Measurements from ENCODE around the gene THRB. TPM values are rescaled to one million over a fixed set of nuclear protein-coding genes. Genes with fewer than 3 reads are reported as not detected.
A peak's percentile ranks its signal among the peaks of the same experiment; 100 is the strongest.

Gene THRB
- total and polyA plus RNA-seq, 4 donors: 4.0 to 10.5 (median 6.2) TPM

DNA sequence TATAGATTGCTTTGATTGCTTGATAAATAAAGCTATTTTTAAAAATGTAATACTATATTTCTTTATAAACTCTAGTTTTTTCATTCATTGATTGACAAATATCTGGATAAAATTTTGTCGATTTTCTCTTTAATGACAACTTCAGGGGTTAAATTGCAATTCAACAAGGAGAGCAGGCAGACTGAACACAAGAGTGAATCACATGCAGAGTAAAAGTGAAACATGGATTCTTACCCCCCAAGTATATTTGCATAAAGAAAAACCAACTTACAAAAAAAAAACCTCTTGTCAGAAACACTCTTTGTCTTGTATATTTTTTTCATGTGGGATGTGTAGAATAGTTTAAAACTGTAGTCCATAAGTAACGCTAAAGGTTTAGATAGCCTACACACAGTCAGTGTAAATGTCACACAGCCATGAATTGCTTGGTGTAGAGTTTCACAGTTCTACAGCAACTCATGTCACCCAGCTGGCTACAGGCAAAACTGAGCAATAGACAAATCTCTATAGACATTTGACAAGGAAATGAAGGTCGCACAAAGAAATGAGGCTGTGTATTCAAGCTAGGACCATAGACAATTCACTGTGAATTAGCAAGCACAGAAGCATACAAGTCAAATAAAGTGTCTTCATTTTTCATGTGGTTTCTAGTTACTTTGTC, 141.6 kb downstream of the THRB start:
- H3K4me1 ChIP-seq (ENCODE audit: control insufficient read depth, insufficient read depth, low read length): no peaks in the 10 kb centered on the region
- no peak for DNase-seq (ENCODE audit: low read depth in 4 of 6, low spot score in 6 of 6)
- H3K27me3 ChIP-seq (ENCODE audit: control insufficient read depth, insufficient read depth, low read length): no peaks in the 10 kb centered on the region
- no peak overlapping the region for H3K27ac ChIP-seq (ENCODE audit: low read depth, low read length)
- H3K9me3 ChIP-seq (ENCODE audit: control insufficient read depth, insufficient read depth, low read length): no peaks in the 10 kb centered on the region
- H3K36me3 ChIP-seq (ENCODE audit: control insufficient read depth, insufficient read depth, low read length): no peaks in the 10 kb centered on the region
- no peak overlapping the region for H3K4me3 ChIP-seq (ENCODE audit: low read depth, low read length)
- no CpG with 5 or more reads among the region's 3 CpGs for WGBS (ENCODE audit: insufficient coverage)

GRCh38 chr3:24351779-24352469, 142.7 kb downstream of the THRB start:
- no peaks in the 10 kb centered on the region for H3K36me3 ChIP-seq (ENCODE audit: control insufficient read depth, insufficient read depth, low read length)
- peak in 1 of 6 donors; percentile 70 for DNase-seq (ENCODE audit: low read depth in 4 of 6, low spot score in 6 of 6)
- no peaks in the 10 kb centered on the region for H3K4me1 ChIP-seq (ENCODE audit: control insufficient read depth, insufficient read depth, low read length)
- no peaks in the 10 kb centered on the region for H3K9me3 ChIP-seq (ENCODE audit: control insufficient read depth, insufficient read depth, low read length)
- H3K27ac ChIP-seq (ENCODE audit: low read depth, low read length): no peak overlapping the region
- H3K4me3 ChIP-seq (ENCODE audit: low read depth, low read length): no peak overlapping the region
- 69% methylated on average over 2 of the region's 4 CpGs for WGBS (ENCODE audit: insufficient coverage)
- H3K27me3 ChIP-seq (ENCODE audit: control insufficient read depth, insufficient read depth, low read length): no peaks in the 10 kb centered on the region

GRCh38 chr3:24349367-24350019, 145.2 kb downstream of the THRB start:
- Histone ChIP-seq H3K36me3 (ENCODE audit: control insufficient read depth, insufficient read depth, low read length) (no peaks in the 10 kb centered on the region), H3K9me3 (ENCODE audit: control insufficient read depth, insufficient read depth, low read length) (no peaks in the 10 kb centered on the region), H3K27ac (ENCODE audit: low read depth, low read length) (no peak overlapping the region), H3K27me3 (ENCODE audit: control insufficient read depth, insufficient read depth, low read length) (no peaks in the 10 kb centered on the region), H3K4me1 (ENCODE audit: control insufficient read depth, insufficient read depth, low read length) (no peaks in the 10 kb centered on the region), H3K4me3 (ENCODE audit: low read depth, low read length) (no peak overlapping the region)
- DNase-seq (ENCODE audit: low read depth in 4 of 6, low spot score in 6 of 6): no peak
- no CpG with 5 or more reads among the region's 1 CpG for WGBS (ENCODE audit: insufficient coverage)

GRCh38 chr3:24348348-24348747, 146.3 kb downstream of the THRB start:
- Histone ChIP-seq H3K27ac (ENCODE audit: low read depth, low read length) (no peak overlapping the region), H3K4me3 (ENCODE audit: low read depth, low read length) (no peak overlapping the region), H3K36me3 (ENCODE audit: control insufficient read depth, insufficient read depth, low read length) (no peaks in the 10 kb centered on the region), H3K4me1 (ENCODE audit: control insufficient read depth, insufficient read depth, low read length) (no peaks in the 10 kb centered on the region), H3K27me3 (ENCODE audit: control insufficient read depth, insufficient read depth, low read length) (no peaks in the 10 kb centered on the region), H3K9me3 (ENCODE audit: control insufficient read depth, insufficient read depth, low read length) (no peaks in the 10 kb centered on the region)
- no peak for DNase-seq (ENCODE audit: low read depth in 4 of 6, low spot score in 6 of 6)
- 78% methylated on average over 4 of the region's 4 CpGs for WGBS (ENCODE audit: insufficient coverage)

GRCh38 chr3:24344784-24345439, 149.7 kb downstream of the THRB start:
- peak in 2 of 6 donors; percentile 29 to 75 for DNase-seq (ENCODE audit: low read depth in 4 of 6, low spot score in 6 of 6)
- Histone ChIP-seq H3K27me3 (ENCODE audit: control insufficient read depth, insufficient read depth, low read length) (no peaks in the 10 kb centered on the region), H3K9me3 (ENCODE audit: control insufficient read depth, insufficient read depth, low read length) (no peaks in the 10 kb centered on the region), H3K4me3 (ENCODE audit: low read depth, low read length) (no peak overlapping the region), H3K4me1 (ENCODE audit: control insufficient read depth, insufficient read depth, low read length) (no peaks in the 10 kb centered on the region), H3K36me3 (ENCODE audit: control insufficient read depth, insufficient read depth, low read length) (no peaks in the 10 kb centered on the region), H3K27ac (ENCODE audit: low read depth, low read length) (no peak overlapping the region)
- WGBS (ENCODE audit: insufficient coverage): 30% methylated on average over 2 of the region's 3 CpGs

GRCh38 chr3:24343084-24343783, 151.4 kb downstream of the THRB start:
- no peak overlapping the region for H3K27ac ChIP-seq (ENCODE audit: low read depth, low read length)
- H3K9me3 ChIP-seq (ENCODE audit: control insufficient read depth, insufficient read depth, low read length): no peaks in the 10 kb centered on the region
- no peak for DNase-seq (ENCODE audit: low read depth in 4 of 6, low spot score in 6 of 6)
- WGBS (ENCODE audit: insufficient coverage): 67% methylated on average over 1 of the region's 3 CpGs
- H3K36me3 ChIP-seq (ENCODE audit: control insufficient read depth, insufficient read depth, low read length): no peaks in the 10 kb centered on the region
- H3K27me3 ChIP-seq (ENCODE audit: control insufficient read depth, insufficient read depth, low read length): no peaks in the 10 kb centered on the region
- H3K4me3 ChIP-seq (ENCODE audit: low read depth, low read length): no peak overlapping the region
- H3K4me1 ChIP-seq (ENCODE audit: control insufficient read depth, insufficient read depth, low read length): no peaks in the 10 kb centered on the region

- no peak for DNase-seq (ENCODE audit: low read depth in 4 of 6, low spot score in 6 of 6)
- Histone ChIP-seq H3K4me3 (ENCODE audit: low read depth, low read length) (no peak overlapping the region), H3K36me3 (ENCODE audit: control insufficient read depth, insufficient read depth, low read length) (no peaks in the 10 kb centered on the region), H3K27ac (ENCODE audit: low read depth, low read length) (no peak overlapping the region), H3K4me1 (ENCODE audit: control insufficient read depth, insufficient read depth, low read length) (no peaks in the 10 kb centered on the region), H3K9me3 (ENCODE audit: control insufficient read depth, insufficient read depth, low read length) (no peaks in the 10 kb centered on the region), H3K27me3 (ENCODE audit: control insufficient read depth, insufficient read depth, low read length) (no peaks in the 10 kb centered on the region)
- 97% methylated on average over 3 of the region's 4 CpGs for WGBS (ENCODE audit: insufficient coverage)
Measured at GRCh38 chr3:24342275-24342674, 152.4 kb downstream of the THRB start.

- Histone ChIP-seq H3K4me1 (ENCODE audit: control insufficient read depth, insufficient read depth, low read length) (no peaks in the 10 kb centered on the region), H3K36me3 (ENCODE audit: control insufficient read depth, insufficient read depth, low read length) (no peaks in the 10 kb centered on the region), H3K27me3 (ENCODE audit: control insufficient read depth, insufficient read depth, low read length) (no peaks in the 10 kb centered on the region), H3K27ac (ENCODE audit: low read depth, low read length) (no peak overlapping the region), H3K4me3 (ENCODE audit: low read depth, low read length) (no peak overlapping the region), H3K9me3 (ENCODE audit: control insufficient read depth, insufficient read depth, low read length) (no peaks in the 10 kb centered on the region)
- no peak for DNase-seq (ENCODE audit: low read depth in 4 of 6, low spot score in 6 of 6)
Measured at GRCh38 chr3:24341668-24342067, 153.0 kb downstream of the THRB start.

- Histone ChIP-seq H3K27me3 (ENCODE audit: control insufficient read depth, insufficient read depth, low read length) (no peaks in the 10 kb centered on the region), H3K4me3 (ENCODE audit: low read depth, low read length) (no peak overlapping the region), H3K36me3 (ENCODE audit: control insufficient read depth, insufficient read depth, low read length) (no peaks in the 10 kb centered on the region), H3K9me3 (ENCODE audit: control insufficient read depth, insufficient read depth, low read length) (no peaks in the 10 kb centered on the region), H3K27ac (ENCODE audit: low read depth, low read length) (no peak overlapping the region), H3K4me1 (ENCODE audit: control insufficient read depth, insufficient read depth, low read length) (peaks cover 3% of the 10 kb centered on the region)
- WGBS (ENCODE audit: insufficient coverage): no CpG with 5 or more reads among the region's 4 CpGs
- no peak for DNase-seq (ENCODE audit: low read depth in 4 of 6, low spot score in 6 of 6)
Measured at GRCh38 chr3:24340966-24341365, 153.7 kb downstream of the THRB start.

All from spinal cord (tissue), 10 donors.